A549 (cell line): ENCODE results near the gene SELENOT. TPM values are rescaled to one million over a fixed set of nuclear protein-coding genes. Genes with fewer than 3 reads are reported as not detected.

Source experiments
- ATAC-seq, 2 experiments: fragments of 200-7000 bp in 1 of 2; fragments of >200 bp in 1 of 2; cut with Nextera tagmentation in 1 of 2; cut with Tn5 transposase in 1 of 2; 3 replicates each; pipeline versions ENCODE4 v1.8.0 to v1.9.1; 2018 to 2020; ENCODE audit warnings: mild to moderate bottlenecking in 1 of 2, moderate library complexity in 1 of 2
- CTCF ChIA-PET: fragments of 300-600 bp; sonication (Branson Sonifier 250); formaldehyde crosslinking; extraction: SDS; loops from one replicate; lab custom pipeline; 2021; ENCODE audit warnings: antibody characterized with exemption, inconsistent platforms; lab: Yijun Ruan, JAX
- POLR2A ChIA-PET: fragments of 350-600 bp; formaldehyde crosslinking; extraction: SDS; loops from one replicate; lab custom pipeline; 2021; ENCODE audit warnings: antibody characterized with exemption, inconsistent platforms; lab: Yijun Ruan, JAX
- DNase-seq, 2 experiments: peaks; one replicate each; pipeline versions ENCODE4 v3.0.0 to v3.0.0-alpha.2; 2011 to 2016; ENCODE audit warnings: low read depth in 1 of 2, low spot score in 1 of 2
- FAIRE-seq: peaks from 2 replicates; lab custom pipeline; 2011; peaks lifted over from hg19 to GRCh38; lab: Jason Lieb, UNC
- H3K27ac ChIP-seq, 2 experiments: fragments of >200 bp; sonication (Bioruptor Twin); formaldehyde crosslinking; 3 replicates each; pipeline ENCODE4 v1.5.1; 2016 to 2017
- H3K4me1 ChIP-seq: fragments of >200 bp; sonication (Bioruptor Twin); formaldehyde crosslinking; 3 replicates; pipeline ENCODE4 v1.6.1; 2016
- H3K4me2 ChIP-seq: fragments of >200 bp; sonication (Bioruptor Twin); formaldehyde crosslinking; 3 replicates; pipeline ENCODE4 v1.6.1; 2016
- H3K4me3 ChIP-seq: fragments of >200 bp; sonication (Bioruptor Twin); formaldehyde crosslinking; 3 replicates; pipeline ENCODE4 v1.5.1; 2016
- H3K9me3 ChIP-seq: fragments of >200 bp; sonication (Bioruptor Twin); formaldehyde crosslinking; 3 replicates; pipeline ENCODE4 v1.6.1; 2016
- BCL3 ChIP-seq: fragments of >200 bp; sonication (Bioruptor Twin); formaldehyde crosslinking; IDR thresholded peaks from 3 replicates; pipeline ENCODE4 v1.6.1; 2016
- CBX2 ChIP-seq: fragments of 200-600 bp; sonication (generic); IDR thresholded peaks from 2 replicates; pipeline ENCODE4 v1.6.1; 2016; ENCODE audit warnings: low read depth, mild to moderate bottlenecking, borderline replicate concordance
- CHD2 ChIP-seq: fragments of 150-350 bp; IDR thresholded peaks from 2 replicates; pipeline ENCODE4 v1.6.1; 2014; ENCODE audit warnings: low read length; ENCODE audit not compliant: partially characterized antibody
- CHD4 ChIP-seq: fragments of 200-600 bp; sonication (generic); IDR thresholded peaks from 2 replicates; pipeline ENCODE4 v1.6.1; 2016; ENCODE audit warnings: antibody characterized with exemption, mild to moderate bottlenecking, borderline replicate concordance
- ELK1 ChIP-seq: fragments of 150-350 bp; IDR thresholded peaks from 2 replicates; pipeline ENCODE4 v1.6.1; 2014; ENCODE audit warnings: low read depth, mild to moderate bottlenecking, low read length
- FOXS1 ChIP-seq: fragments of 250-450 bp; sonication (Bioruptor Pico); IDR thresholded peaks from 2 replicates; pipeline ENCODE4 v1.5.0; 2020; ENCODE audit warnings: mild to moderate bottlenecking, moderate library complexity
- GATA3 ChIP-seq: IDR thresholded peaks from 2 replicates; pipeline ENCODE4 v1.6.1; 2012; ENCODE audit warnings: borderline replicate concordance
- HEYL ChIP-seq: fragments of 250-450 bp; sonication (Bioruptor Pico); IDR thresholded peaks from 2 replicates; pipeline ENCODE4 v1.8.0; 2021; ENCODE audit warnings: mild to moderate bottlenecking, moderate library complexity
- HMGXB4 ChIP-seq: fragments of 250-450 bp; sonication (Bioruptor Pico); IDR thresholded peaks from 2 replicates; pipeline ENCODE4 v1.5.0; 2021; ENCODE audit warnings: mild to moderate bottlenecking, moderate library complexity, borderline replicate concordance
- JUN ChIP-seq, 2 experiments: fragments of >200 bp; sonication (Bioruptor Twin); formaldehyde crosslinking; IDR thresholded peaks; 2 replicates in 1 of 2; 3 replicates in 1 of 2; pipeline ENCODE4 v1.6.1; 2016 to 2017
- KDM5A ChIP-seq: fragments of 200-600 bp; sonication (generic); IDR thresholded peaks from 2 replicates; pipeline ENCODE4 v1.6.1; 2016; ENCODE audit warnings: antibody characterized with exemption, mild to moderate bottlenecking
- MAFK ChIP-seq: fragments of 450-650 bp; IDR thresholded peaks from 2 replicates; pipeline ENCODE4 v1.6.1; 2014; ENCODE audit not compliant: partially characterized antibody
- MAX ChIP-seq: IDR thresholded peaks from 2 replicates; pipeline ENCODE4 v1.6.1; 2012
- MAZ ChIP-seq: fragments of 150-350 bp; IDR thresholded peaks from 2 replicates; pipeline ENCODE4 v1.6.1; 2014; ENCODE audit warnings: antibody characterized with exemption, low read depth, low read length, borderline replicate concordance
- MYC ChIP-seq: IDR thresholded peaks from 2 replicates; pipeline ENCODE4 v1.6.1; 2012; ENCODE audit warnings: mild to moderate bottlenecking, inconsistent platforms, low read length, improper control_type of control experiment, borderline replicate concordance
- PBX3 ChIP-seq: IDR thresholded peaks from 2 replicates; pipeline ENCODE4 v1.6.1; 2012
- PHF8 ChIP-seq: fragments of 200-600 bp; sonication (generic); IDR thresholded peaks from 2 replicates; pipeline ENCODE4 v1.6.1; 2016; ENCODE audit warnings: low read depth, mild to moderate bottlenecking, antibody characterized with exemption, moderate library complexity, borderline replicate concordance
- POLR2A ChIP-seq: IDR thresholded peaks from 2 replicates; pipeline ENCODE4 v1.6.1; 2012; ENCODE audit warnings: mild to moderate bottlenecking, low read length
- RAD21 ChIP-seq, 2 experiments: fragments of >200 bp in 1 of 2; sonication (Bioruptor Twin) in 1 of 2; formaldehyde crosslinking in 1 of 2; IDR thresholded peaks in 1 of 2; conservative IDR thresholded peaks in 1 of 2; 2 replicates in 1 of 2; 3 replicates in 1 of 2; pipeline ENCODE4 v1.6.1; 2012 to 2018; ENCODE audit warnings: inconsistent platforms in 1 of 2
- RARB ChIP-seq: fragments of 250-450 bp; sonication (Bioruptor Pico); IDR thresholded peaks from 2 replicates; pipeline ENCODE4 v1.8.0; 2021; ENCODE audit warnings: mild to moderate bottlenecking, moderate library complexity
- REST ChIP-seq: fragments of 200-600 bp; sonication (generic); IDR thresholded peaks from 2 replicates; pipeline ENCODE4 v1.6.1; 2016; ENCODE audit warnings: antibody characterized with exemption, mild to moderate bottlenecking, moderate library complexity
- SMC3 ChIP-seq: fragments of >200 bp; sonication (Bioruptor Twin); formaldehyde crosslinking; IDR thresholded peaks from 3 replicates; pipeline ENCODE4 v1.6.1; 2018; ENCODE audit warnings: inconsistent platforms
- TFCP2L1 ChIP-seq: fragments of 250-450 bp; sonication (Bioruptor Pico); IDR thresholded peaks from 2 replicates; pipeline ENCODE4 v1.5.0; 2021; ENCODE audit warnings: mild to moderate bottlenecking
- TP53 ChIP-seq: fragments of 250-450 bp; sonication (Bioruptor Pico); IDR thresholded peaks from 2 replicates; pipeline ENCODE4 v1.5.0; 2021; ENCODE audit warnings: mild to moderate bottlenecking, moderate library complexity
- USF2 ChIP-seq: fragments of 450-650 bp; IDR thresholded peaks from 2 replicates; pipeline ENCODE4 v1.6.1; 2014; ENCODE audit warnings: antibody characterized with exemption
- ZC3H11A ChIP-seq: fragments of 450-650 bp; IDR thresholded peaks from 2 replicates; pipeline ENCODE4 v1.6.1; 2014; ENCODE audit warnings: antibody characterized with exemption, mild to moderate bottlenecking
- WGBS: methylation state at CpG from one replicate; pipeline ENCODE4 v1.1.6; 2017; ENCODE audit errors: missing lambda C conversion rate; 5-methylcytosine and 5-hydroxymethylcytosine counted together
- polyA minus RNA-seq: library from RNA; depleted of rRNA, polyadenylated mRNA; stranded (reverse); fragments of >200 nt; gene quantifications from 2 replicates; pipeline ENCODE4 v1.2.3, GENCODE V29; 2011; rRNA and poly(A)+ RNA removed
- polyA plus RNA-seq, 4 experiments: library from polyadenylated mRNA; depleted of rRNA in 3 of 4; stranded (reverse); fragments of >200 nt; fragmentation: RNase III in 1 of 4; extraction: RNeasy Plus Mini Kit Qiagen cat#74134 plus additional on column Dnase treatment in 1 of 4; gene quantifications; 2 replicates in 3 of 4; 3 replicates in 1 of 4; pipeline ENCODE4 v1.2.3, GENCODE V29; 2011 to 2017

Gene SELENOT
- polyA plus RNA-seq (2011; rRNA removed) (536 and 846 TPM in 2 replicates), polyA plus RNA-seq (2017; fragmentation: RNase III; extraction: RNeasy Plus Mini Kit Qiagen cat#74134 plus additional on column Dnase treatment) (97.0 to 113 TPM (median 100 TPM) in 3 replicates), polyA minus RNA-seq (174 and 217 TPM in 2 replicates)
- 219 and 240 TPM in 2 replicates for polyA plus RNA-seq (2012; cell fraction: cytosol; rRNA removed)
- polyA plus RNA-seq (2012; cell fraction: nucleus; rRNA removed): 48.1 and 56.6 TPM in 2 replicates

GRCh38 chr3:150603153-150603979, at the start of gene SELENOT:
SELENOT (plus strand) TSS chr3:150603321; CDS start chr3:150603363, 42 bp downstream.
- Histone ChIP-seq H3K4me2 (peak within 1 kb of the TSS; percentile 88), H3K9me3 (no peaks in the 10 kb centered on the region), H3K4me3 (peak within 1 kb of the TSS; percentile 70), H3K4me1 (peaks cover 23% of the 10 kb centered on the region; the same call in 2 of the 3 replicates), H3K27ac (peak within 1 kb of the TSS; percentile 88 to 92)
- DNase-seq: peak; percentile 94 to 97
- CTCF ChIA-PET: interaction anchor here (0.8 to 1.1 kb wide), 2 partner anchors 19 to 163 kb away, joined by 3 read pairs; no protein-coding TSS in a partner anchor
- peak; percentile 94 to 97 for ATAC-seq
- FAIRE-seq: no peak
- POLR2A ChIA-PET: interaction anchor here (0.5 to 1.7 kb wide), 10 partner anchors 8 to 787 kb away, joined by 3 to 13 read pairs (median 5); partner anchors contain the start of genes EIF2A, ERICH6, SERP1 and SIAH2
- 0% methylated on average over 47 of the region's 69 CpGs for WGBS
- TF ChIP-seq USF2 (no peak), CHD4 (no peak), PBX3 (no peak), ELK1 (no peak), POLR2A (peak; percentile 96), CHD2 (no peak), PHF8 (peak; percentile 100), REST (no peak), JUN (IDR thresholded peaks at IDR 0.05) (peak; percentile 74 to 95; a peak in 4 of 5 replicates), TFCP2L1 (CRISPR knock-in tag) (no peak), BCL3 (peak; percentile 91; the same call in 2 of the 3 replicates), ZC3H11A (no peak), RARB (CRISPR knock-in tag) (no peak), TP53 (CRISPR knock-in tag) (no peak), CBX2 (no peak), MAX (peak; percentile 67), KDM5A (peak; percentile 62), FOXS1 (no peak), HMGXB4 (CRISPR knock-in tag) (peak; percentile 100), SMC3 (peak; percentile 12; the same call in 1 of the 3 replicates), HEYL (CRISPR knock-in tag) (no peak), MAFK (no peak), MYC (no peak), RAD21 (conservative IDR thresholded peaks at IDR 0.05 in 1 of 2, IDR thresholded peaks at IDR 0.05 in 1 of 2) (no peak), MAZ (no peak), GATA3 (no peak)
